Duodenal mucosa (tissue), 2 donors: ENCODE results near the gene NAV3.

Experiments used
- H3K27ac ChIP-seq: one replicate; pipeline ENCODE4 v1.7.0; 2013; ENCODE audit warnings: low read depth, low read length
- H3K27me3 ChIP-seq, 2 donors: one replicate each; pipeline ENCODE4 v1.7.0; 2013; ENCODE audit warnings: low read length in 2 of 2, control low read depth in 1 of 2; ENCODE audit not compliant: insufficient read depth in 2 of 2, control insufficient read depth in 1 of 2
- H3K36me3 ChIP-seq, 2 donors: one replicate each; pipeline ENCODE4 v1.7.0; 2013; ENCODE audit warnings: low read length in 2 of 2, control low read depth in 1 of 2; ENCODE audit not compliant: insufficient read depth in 2 of 2, control insufficient read depth in 1 of 2
- H3K4me1 ChIP-seq, 2 donors: one replicate each; pipeline ENCODE4 v1.7.0; 2013; ENCODE audit warnings: low read length in 2 of 2, control low read depth in 1 of 2; ENCODE audit not compliant: insufficient read depth in 2 of 2, control insufficient read depth in 1 of 2
- H3K4me3 ChIP-seq, 2 donors: one replicate each; pipeline ENCODE4 v1.7.0; 2013; ENCODE audit warnings: low read length in 2 of 2, low read depth in 1 of 2
- H3K9ac ChIP-seq, 2 donors: one replicate each; pipeline ENCODE4 v1.7.0; 2013; ENCODE audit warnings: low read length in 2 of 2, low read depth in 1 of 2
- H3K9me3 ChIP-seq, 2 donors: one replicate each; pipeline ENCODE4 v1.7.0; 2013; ENCODE audit warnings: low read length in 2 of 2, control low read depth in 1 of 2; ENCODE audit not compliant: control insufficient read depth in 1 of 2

The NAV3 gene

GRCh38 chr12:78050790-78051189 lies 220.1 kb downstream of the NAV3 start:
- Histone ChIP-seq H3K9me3 (no peaks in the 10 kb centered on the region), H3K4me3 (no peak overlapping the region), H3K36me3 (no peaks in the 10 kb centered on the region), H3K27ac (no peak overlapping the region), H3K27me3 (no peaks in the 10 kb centered on the region), H3K4me1 (no peaks in the 10 kb centered on the region), H3K9ac (no peak overlapping the region)

- no peak overlapping the region for H3K27ac ChIP-seq
- no peak overlapping the region for H3K9ac ChIP-seq
- no peaks in the 10 kb centered on the region for H3K27me3 ChIP-seq
- H3K4me3 ChIP-seq = no peak overlapping the region
- H3K4me1 ChIP-seq = no peaks in the 10 kb centered on the region
- H3K9me3 ChIP-seq = no peaks in the 10 kb centered on the region
- no peaks in the 10 kb centered on the region for H3K36me3 ChIP-seq
Measured at GRCh38 chr12:78055545-78055944, 224.9 kb downstream of the NAV3 start.

GRCh38 chr12:78057075-78057474 lies 226.4 kb downstream of the NAV3 start:
- H3K4me1 ChIP-seq = no peaks in the 10 kb centered on the region
- H3K27ac ChIP-seq = no peak overlapping the region
- no peaks in the 10 kb centered on the region for H3K36me3 ChIP-seq
- H3K9me3 ChIP-seq = no peaks in the 10 kb centered on the region
- H3K4me3 ChIP-seq = no peak overlapping the region
- H3K9ac ChIP-seq = no peak overlapping the region
- no peaks in the 10 kb centered on the region for H3K27me3 ChIP-seq

- H3K27me3 ChIP-seq = no peaks in the 10 kb centered on the region
- no peaks in the 10 kb centered on the region for H3K9me3 ChIP-seq
- H3K27ac ChIP-seq = no peak overlapping the region
- H3K9ac ChIP-seq = no peak overlapping the region
- H3K36me3 ChIP-seq = no peaks in the 10 kb centered on the region
- H3K4me1 ChIP-seq = no peaks in the 10 kb centered on the region
- no peak overlapping the region for H3K4me3 ChIP-seq
Measured at GRCh38 chr12:78060186-78060585, 229.5 kb downstream of the NAV3 start.

GRCh38 chr12:78062786-78063185 lies 232.1 kb downstream of the NAV3 start:
- Histone ChIP-seq H3K4me1 (no peaks in the 10 kb centered on the region), H3K9ac (no peak overlapping the region), H3K36me3 (no peaks in the 10 kb centered on the region), H3K27ac (no peak overlapping the region), H3K4me3 (no peak overlapping the region), H3K27me3 (no peaks in the 10 kb centered on the region), H3K9me3 (no peaks in the 10 kb centered on the region)

GRCh38 chr12:78081590-78082314 lies 251.1 kb downstream of the NAV3 start:
- H3K9me3 ChIP-seq = no peaks in the 10 kb centered on the region
- H3K9ac ChIP-seq = no peak overlapping the region
- H3K27me3 ChIP-seq = no peaks in the 10 kb centered on the region
- no peak overlapping the region for H3K4me3 ChIP-seq
- no peaks in the 10 kb centered on the region for H3K36me3 ChIP-seq
- H3K4me1 ChIP-seq = no peaks in the 10 kb centered on the region
- no peak overlapping the region for H3K27ac ChIP-seq

- H3K27me3 ChIP-seq = no peaks in the 10 kb centered on the region
Measured at GRCh38 chr12:78085542-78086182, 255.0 kb downstream of the NAV3 start.

GRCh38 chr12:78086553-78087362 lies 256.1 kb downstream of the NAV3 start:
- no peak overlapping the region for H3K9ac ChIP-seq
- H3K4me1 ChIP-seq = no peaks in the 10 kb centered on the region
- no peaks in the 10 kb centered on the region for H3K9me3 ChIP-seq
- H3K27me3 ChIP-seq = no peaks in the 10 kb centered on the region
- H3K36me3 ChIP-seq = no peaks in the 10 kb centered on the region
- no peak overlapping the region for H3K4me3 ChIP-seq
- no peak overlapping the region for H3K27ac ChIP-seq

More at GRCh38 chr12:78085542-78086182, 255.0 kb downstream of the NAV3 start:
- no peak overlapping the region for H3K27ac ChIP-seq
- H3K4me3 ChIP-seq = no peak overlapping the region
- H3K9ac ChIP-seq = no peak overlapping the region
- H3K9me3 ChIP-seq = no peaks in the 10 kb centered on the region
- H3K4me1 ChIP-seq = no peaks in the 10 kb centered on the region
- no peaks in the 10 kb centered on the region for H3K36me3 ChIP-seq

- H3K36me3 ChIP-seq = no peaks in the 10 kb centered on the region
- no peaks in the 10 kb centered on the region for H3K4me1 ChIP-seq
- H3K9me3 ChIP-seq = no peaks in the 10 kb centered on the region
- no peaks in the 10 kb centered on the region for H3K27me3 ChIP-seq
- H3K27ac ChIP-seq = no peak overlapping the region
- no peak overlapping the region for H3K4me3 ChIP-seq
- no peak overlapping the region for H3K9ac ChIP-seq
Measured at GRCh38 chr12:78087363-78087675, 256.6 kb downstream of the NAV3 start.

GRCh38 chr12:78088391-78088832 lies 257.7 kb downstream of the NAV3 start:
- Histone ChIP-seq H3K4me3 (peak overlapping the region in 1 of 2 donors; percentile 15), H3K27ac (no peak overlapping the region), H3K36me3 (no peaks in the 10 kb centered on the region)

More at GRCh38 chr12:78088391-78088832, 257.7 kb downstream of the NAV3 start:
- Histone ChIP-seq H3K4me1 (no peaks in the 10 kb centered on the region), H3K27me3 (no peaks in the 10 kb centered on the region), H3K9me3 (no peaks in the 10 kb centered on the region), H3K9ac (no peak overlapping the region)
